Epithelial cell of esophagus (primary cell): Measurements from ENCODE around the gene RFX3.

ENCODE experiments used
- DNase-seq: peaks from one replicate; pipeline ENCODE4 v3.0.0; 2010; ENCODE audit warnings: low read depth
- H3K4me3 ChIP-seq: 2 replicates; pipeline ENCODE4 v1.5.1; 2011; ENCODE audit warnings: mild to moderate bottlenecking, low read length, control low read depth
- CTCF ChIP-seq: IDR thresholded peaks from 2 replicates; pipeline ENCODE4 v1.5.1; 2011; ENCODE audit warnings: low read depth, mild to moderate bottlenecking, low read length, control low read depth, inconsistent platforms; ENCODE audit not compliant: insufficient read depth; ENCODE audit errors: missing control alignments

RFX3 gene

GRCh38 chr9:3191715-3192114, 334.1 kb downstream of the RFX3 start:
- DNase-seq = no peak
- no peak for TF ChIP-seq CTCF
- no peak overlapping the region for H3K4me3 ChIP-seq

- no peak for DNase-seq
- TF ChIP-seq CTCF = no peak
- H3K4me3 ChIP-seq = no peak overlapping the region
These were observed 336.5 kb downstream of the RFX3 start for GRCh38 chr9:3189113-3189861.

DNA sequence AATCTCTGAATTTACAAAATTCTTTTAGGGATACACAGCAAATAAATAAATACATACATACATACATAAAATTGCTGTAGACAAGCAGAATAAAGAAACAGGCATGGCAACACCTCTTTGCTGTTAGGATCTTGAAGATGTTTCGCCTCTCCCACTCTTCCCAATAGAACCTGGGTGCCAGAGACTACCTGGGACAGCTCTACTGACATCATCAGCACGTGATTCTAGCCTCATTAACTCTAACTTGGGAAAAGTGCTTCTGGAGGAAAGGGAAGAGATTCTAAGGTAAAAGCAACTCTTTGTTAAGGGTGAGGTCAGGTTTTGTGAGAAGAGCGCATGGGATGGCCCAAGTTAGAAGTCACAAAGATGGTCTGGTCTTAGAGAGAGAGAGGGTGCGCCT, 339.1 kb downstream of the RFX3 start:
- TF ChIP-seq CTCF = no peak
- DNase-seq = no peak
- H3K4me3 ChIP-seq = no peak overlapping the region

DNA sequence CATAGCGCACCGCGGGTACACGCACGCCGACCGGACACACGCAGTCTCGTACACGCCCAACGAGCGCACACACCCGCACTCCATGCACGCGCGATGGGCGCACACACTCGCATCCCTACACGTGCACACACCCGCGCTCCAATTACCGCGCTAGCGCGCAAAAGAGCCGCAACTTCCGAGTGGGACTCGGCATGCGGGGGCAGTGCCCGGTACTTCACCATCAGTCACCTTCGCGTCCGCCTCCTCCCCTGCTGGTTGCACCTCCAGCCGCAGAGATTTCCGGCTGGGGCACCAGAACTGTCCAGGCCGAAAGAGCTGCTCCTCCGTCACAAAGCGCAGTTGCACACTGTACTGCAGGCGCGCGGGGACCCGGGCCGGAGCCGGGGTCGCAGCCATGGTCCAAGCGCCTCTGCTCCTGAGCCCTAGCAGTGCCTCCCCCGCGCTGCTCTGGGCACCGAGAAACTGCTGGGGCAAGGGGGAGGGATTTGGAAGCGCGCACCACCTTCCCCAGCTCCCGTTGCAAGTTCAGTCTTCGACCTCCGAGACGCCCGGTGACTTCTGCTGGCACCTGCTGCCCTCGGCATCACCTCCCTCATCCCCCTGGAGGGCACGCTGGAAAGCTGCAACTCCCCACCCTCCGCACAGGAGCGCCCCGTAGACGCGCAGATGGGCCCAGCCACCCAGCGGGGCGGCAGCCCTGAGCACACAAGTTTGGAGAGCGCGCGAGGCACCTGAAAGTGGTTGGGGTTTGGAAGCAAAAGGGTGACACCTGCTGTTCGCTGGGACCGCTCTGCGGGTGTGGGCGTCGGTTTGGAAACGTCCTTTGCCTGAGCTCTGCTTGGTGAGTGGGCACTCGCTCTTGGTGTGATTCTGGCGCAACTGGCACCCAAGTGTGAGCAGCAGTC, 344.5 kb downstream of the RFX3 start:
- peak; percentile 80 for DNase-seq
- TF ChIP-seq CTCF = peak; percentile 60
- H3K4me3 ChIP-seq = peak overlapping the region; percentile 18

DNA sequence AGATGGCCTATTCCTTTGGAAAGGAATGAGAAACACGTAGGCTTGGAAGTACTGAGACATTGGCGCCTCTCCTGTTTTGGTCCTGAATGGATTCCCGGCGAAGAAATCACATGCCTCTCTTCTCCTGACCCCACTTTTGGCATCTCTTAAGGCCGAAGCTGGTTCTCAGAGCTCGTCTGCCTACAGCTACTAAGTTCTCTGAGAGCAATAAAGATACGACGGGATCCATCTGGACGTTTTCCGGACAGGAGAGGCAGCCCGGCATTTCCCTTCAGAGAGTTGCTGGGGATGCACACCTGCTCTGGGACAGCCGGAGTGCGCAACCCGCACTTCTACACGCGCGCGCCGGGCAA, 345.1 kb downstream of the RFX3 start:
- H3K4me3 ChIP-seq = no peak overlapping the region
- no peak for DNase-seq
- TF ChIP-seq CTCF = no peak

DNA sequence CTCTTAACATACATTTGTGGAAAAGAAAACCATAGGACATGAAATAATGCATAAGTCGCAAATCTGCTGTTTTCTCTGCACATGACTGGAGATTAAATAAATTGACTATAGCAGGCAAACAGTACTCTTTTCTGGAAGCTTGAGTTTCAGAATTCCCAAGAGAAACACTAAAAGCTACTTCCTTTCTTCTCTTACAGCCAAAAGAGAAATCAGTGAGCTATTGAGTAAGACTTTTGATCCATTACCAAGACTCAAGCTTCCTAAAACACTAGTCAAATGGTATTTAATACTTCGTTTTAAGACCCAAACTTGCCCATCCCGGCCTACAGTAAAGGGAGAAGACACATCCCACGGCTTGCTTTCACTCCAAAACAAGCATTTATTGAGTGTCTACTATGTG, 346.1 kb downstream of the RFX3 start:
- H3K4me3 ChIP-seq = no peak overlapping the region
- TF ChIP-seq CTCF = no peak
- DNase-seq = no peak
